ENCODE measurements around the gene PDS5A.
"Not testable (repeated sequence)": the region's sequence is repeated elsewhere in the genome, so short reads cannot be mapped to it uniquely, and the experiment has no call there.

The PDS5A gene, protein sequence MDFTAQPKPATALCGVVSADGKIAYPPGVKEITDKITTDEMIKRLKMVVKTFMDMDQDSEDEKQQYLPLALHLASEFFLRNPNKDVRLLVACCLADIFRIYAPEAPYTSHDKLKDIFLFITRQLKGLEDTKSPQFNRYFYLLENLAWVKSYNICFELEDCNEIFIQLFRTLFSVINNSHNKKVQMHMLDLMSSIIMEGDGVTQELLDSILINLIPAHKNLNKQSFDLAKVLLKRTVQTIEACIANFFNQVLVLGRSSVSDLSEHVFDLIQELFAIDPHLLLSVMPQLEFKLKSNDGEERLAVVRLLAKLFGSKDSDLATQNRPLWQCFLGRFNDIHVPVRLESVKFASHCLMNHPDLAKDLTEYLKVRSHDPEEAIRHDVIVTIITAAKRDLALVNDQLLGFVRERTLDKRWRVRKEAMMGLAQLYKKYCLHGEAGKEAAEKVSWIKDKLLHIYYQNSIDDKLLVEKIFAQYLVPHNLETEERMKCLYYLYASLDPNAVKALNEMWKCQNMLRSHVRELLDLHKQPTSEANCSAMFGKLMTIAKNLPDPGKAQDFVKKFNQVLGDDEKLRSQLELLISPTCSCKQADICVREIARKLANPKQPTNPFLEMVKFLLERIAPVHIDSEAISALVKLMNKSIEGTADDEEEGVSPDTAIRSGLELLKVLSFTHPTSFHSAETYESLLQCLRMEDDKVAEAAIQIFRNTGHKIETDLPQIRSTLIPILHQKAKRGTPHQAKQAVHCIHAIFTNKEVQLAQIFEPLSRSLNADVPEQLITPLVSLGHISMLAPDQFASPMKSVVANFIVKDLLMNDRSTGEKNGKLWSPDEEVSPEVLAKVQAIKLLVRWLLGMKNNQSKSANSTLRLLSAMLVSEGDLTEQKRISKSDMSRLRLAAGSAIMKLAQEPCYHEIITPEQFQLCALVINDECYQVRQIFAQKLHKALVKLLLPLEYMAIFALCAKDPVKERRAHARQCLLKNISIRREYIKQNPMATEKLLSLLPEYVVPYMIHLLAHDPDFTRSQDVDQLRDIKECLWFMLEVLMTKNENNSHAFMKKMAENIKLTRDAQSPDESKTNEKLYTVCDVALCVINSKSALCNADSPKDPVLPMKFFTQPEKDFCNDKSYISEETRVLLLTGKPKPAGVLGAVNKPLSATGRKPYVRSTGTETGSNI (N-terminal part only)

DNA sequence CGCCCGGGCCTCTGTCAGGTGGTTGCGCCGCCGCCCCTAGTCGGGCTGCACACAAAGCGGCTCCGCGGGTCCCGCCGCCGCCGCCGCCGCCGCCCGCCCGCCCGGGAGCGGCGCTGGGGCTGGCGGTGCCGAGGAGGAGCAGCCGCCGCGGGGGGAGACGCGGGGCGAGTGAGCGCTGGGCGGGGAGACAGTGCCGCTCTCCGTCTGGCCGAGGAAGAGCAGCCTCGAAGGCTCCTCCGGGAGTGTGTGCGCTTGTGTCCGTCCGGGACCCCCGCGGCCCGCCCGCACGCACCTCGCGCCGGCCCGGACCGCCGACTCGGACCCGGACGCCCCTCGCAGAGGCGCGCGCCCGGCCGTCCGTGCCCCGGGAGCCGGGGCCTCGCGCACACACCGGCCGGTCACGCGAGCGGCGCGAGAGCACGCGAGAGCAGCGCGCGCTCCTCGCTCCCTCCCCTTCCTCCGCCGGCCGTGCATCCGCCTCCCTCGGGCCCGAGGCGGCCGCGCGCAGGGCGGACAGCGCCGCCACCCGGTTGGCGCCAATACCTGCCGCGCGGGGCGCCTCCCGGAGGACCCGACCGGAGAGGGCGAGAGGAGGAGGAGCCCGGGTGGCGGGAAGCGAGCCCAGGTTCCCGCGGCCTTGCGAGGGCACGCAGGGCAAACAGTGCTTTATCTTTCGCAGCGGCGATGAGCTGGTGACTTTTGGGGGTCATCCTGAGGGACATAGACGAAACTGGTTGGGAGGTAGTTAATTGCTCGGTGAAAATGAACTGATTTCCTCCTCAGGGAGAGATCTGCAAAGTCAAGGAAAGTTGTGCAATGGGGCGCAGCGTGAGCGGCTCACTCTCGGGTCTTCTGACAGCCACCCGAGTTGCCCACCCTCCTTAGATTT lies at the start of gene PDS5A:
TSS of gene PDS5A (minus strand) at position 423 of the 889 bp plus-strand sequence. CDS start 1,334 bp downstream, outside the sequence.
- H3K4me3 ChIP-seq (ENCODE audit: low read depth, low read length): peak within 1 kb of the TSS; percentile 92
- TF ChIP-seq, protein P1, sequence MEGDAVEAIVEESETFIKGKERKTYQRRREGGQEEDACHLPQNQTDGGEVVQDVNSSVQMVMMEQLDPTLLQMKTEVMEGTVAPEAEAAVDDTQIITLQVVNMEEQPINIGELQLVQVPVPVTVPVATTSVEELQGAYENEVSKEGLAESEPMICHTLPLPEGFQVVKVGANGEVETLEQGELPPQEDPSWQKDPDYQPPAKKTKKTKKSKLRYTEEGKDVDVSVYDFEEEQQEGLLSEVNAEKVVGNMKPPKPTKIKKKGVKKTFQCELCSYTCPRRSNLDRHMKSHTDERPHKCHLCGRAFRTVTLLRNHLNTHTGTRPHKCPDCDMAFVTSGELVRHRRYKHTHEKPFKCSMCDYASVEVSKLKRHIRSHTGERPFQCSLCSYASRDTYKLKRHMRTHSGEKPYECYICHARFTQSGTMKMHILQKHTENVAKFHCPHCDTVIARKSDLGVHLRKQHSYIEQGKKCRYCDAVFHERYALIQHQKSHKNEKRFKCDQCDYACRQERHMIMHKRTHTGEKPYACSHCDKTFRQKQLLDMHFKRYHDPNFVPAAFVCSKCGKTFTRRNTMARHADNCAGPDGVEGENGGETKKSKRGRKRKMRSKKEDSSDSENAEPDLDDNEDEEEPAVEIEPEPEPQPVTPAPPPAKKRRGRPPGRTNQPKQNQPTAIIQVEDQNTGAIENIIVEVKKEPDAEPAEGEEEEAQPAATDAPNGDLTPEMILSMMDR (IDR thresholded peaks at IDR 0.05; ENCODE audit: borderline replicate concordance, insufficient read depth, low read depth, low read length): peak; percentile 99

DNA sequence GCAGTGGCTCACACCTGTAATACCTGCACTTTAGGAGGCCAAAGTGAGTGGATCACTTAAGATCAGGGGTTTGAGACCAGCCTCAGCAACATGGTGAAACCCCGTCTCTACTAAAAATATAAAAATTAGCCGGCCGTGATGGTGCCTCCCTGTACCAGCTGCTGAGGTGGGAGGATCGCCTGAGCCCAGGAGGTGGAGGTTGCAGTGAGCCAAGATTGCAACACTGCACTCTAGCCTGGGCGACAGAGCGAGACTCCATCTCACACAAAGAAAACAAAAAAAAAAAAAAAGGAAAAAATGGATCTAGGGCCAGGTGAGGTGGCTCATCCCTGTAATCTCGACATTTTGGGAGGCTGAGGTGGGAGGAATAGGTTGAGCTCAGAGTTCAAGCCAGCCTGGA lies 46.3 kb upstream of the PDS5A start:
- H3K4me3 ChIP-seq (ENCODE audit: low read depth, low read length): not testable (repeated sequence)

DNA sequence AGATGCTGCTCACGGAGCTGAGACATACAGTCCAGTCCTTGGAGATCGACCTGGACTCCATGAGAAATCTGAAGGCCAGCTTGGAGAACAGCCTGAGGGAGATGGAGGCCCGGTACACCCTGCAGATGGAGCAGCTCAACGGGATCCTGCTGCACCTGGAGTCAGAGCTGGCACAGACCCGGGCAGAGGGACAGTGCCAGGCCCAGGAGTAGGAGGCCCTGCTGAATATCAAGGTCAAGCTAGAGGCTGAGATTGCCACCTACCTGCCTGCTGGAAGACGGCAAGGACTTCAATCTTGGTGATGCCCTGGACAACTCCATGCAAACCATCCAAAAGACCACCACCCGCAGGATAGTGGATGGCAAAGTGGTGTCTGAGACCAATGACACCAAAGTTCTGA lies 43.4 kb upstream of the PDS5A start:
- H3K4me3 ChIP-seq (ENCODE audit: low read depth, low read length): not testable (repeated sequence)

DNA sequence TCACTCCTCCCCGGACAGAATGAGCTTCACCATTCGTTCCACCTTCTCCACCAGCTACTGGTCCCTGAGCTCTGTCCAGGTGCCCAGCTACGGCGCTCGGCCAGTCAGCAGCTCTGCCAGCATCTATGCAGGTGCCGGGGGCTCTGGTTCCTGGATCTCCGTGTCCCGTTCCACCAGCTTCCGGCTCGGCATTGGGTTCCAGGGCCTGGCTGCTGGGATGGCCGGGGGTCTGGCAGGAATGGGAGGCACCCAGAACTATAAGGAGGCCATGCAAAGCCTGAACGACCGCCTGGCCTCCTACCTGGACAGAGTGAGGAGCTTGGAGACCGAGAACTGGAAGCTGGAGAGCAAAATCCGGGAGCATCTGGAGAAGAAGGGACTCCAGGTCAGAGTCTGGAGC lies 42.5 kb upstream of the PDS5A start:
- H3K4me3 ChIP-seq (ENCODE audit: low read depth, low read length): no peak overlapping the region
- TF ChIP-seq, protein P1 (IDR thresholded peaks at IDR 0.05; ENCODE audit: borderline replicate concordance, insufficient read depth, low read depth, low read length): no peak

DNA sequence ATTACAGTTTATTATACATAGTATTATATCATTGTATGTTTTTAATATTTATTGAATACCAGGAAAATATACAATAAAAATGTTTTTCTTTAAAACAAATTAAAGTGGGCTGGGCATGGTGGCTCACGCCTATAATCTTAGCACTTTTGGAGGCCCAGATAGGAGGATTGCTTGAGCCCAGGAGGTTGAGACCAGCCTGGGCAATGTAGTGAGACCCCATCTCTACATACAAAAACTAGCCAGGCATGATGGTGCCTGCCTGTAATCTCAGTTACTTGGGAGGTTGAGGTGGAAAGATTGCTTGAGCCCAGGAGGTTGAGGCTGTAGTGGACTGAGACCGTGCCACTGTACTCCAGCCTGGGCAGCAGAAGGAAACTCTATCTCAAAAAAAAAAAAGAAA lies 38.3 kb upstream of the PDS5A start:
- TF ChIP-seq, protein P1 (IDR thresholded peaks at IDR 0.05; ENCODE audit: borderline replicate concordance, insufficient read depth, low read depth, low read length): no peak

DNA sequence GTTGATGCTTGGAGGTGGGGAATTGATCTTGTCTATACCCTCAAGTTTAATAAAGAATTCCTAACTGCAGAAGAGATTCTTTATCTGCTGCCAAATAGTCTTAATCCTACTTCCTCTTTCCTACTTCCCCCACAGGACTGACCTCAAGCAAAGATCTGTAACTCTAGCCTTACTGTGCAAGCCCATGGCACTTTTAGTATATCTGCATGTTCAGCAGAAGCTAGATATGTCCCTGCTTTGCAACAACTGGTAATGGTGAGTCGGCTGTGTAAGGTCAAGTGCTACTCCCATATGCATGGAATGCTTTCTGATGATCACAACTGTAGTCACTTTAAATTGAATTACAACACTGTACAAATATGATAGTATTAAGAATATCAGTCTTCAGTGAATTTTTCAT lies 26.3 kb upstream of the PDS5A start:
- H3K4me3 ChIP-seq (ENCODE audit: low read depth, low read length): no peak overlapping the region
- TF ChIP-seq, protein P1 (IDR thresholded peaks at IDR 0.05; ENCODE audit: borderline replicate concordance, insufficient read depth, low read depth, low read length): no peak

More for the DNA sequence above, 38.3 kb upstream of the PDS5A start:
- no peak overlapping the region for H3K4me3 ChIP-seq (ENCODE audit: low read depth, low read length)

DNA sequence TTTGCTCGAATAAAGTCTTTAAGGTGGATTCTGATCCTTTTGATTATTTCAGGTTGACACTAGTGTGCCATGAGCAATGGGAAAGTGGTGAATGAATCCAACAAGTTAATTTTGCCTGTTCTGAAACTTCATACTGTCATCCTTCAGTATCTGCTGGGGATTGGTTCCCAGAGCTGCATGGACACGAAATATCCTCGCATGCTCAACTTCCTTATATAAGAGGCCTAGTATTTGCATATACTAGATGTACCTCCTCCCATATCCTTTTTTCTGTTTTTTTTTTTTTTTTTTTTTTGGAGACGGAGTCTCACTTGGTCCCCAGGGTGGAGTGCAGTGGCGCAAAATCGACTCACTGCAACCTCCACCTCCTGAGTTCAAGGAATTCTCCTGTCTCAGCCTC lies 23.0 kb upstream of the PDS5A start:
- H3K4me3 ChIP-seq (ENCODE audit: low read depth, low read length): no peak overlapping the region
- TF ChIP-seq, protein P1 (IDR thresholded peaks at IDR 0.05; ENCODE audit: borderline replicate concordance, insufficient read depth, low read depth, low read length): no peak
